ENCODE data around the gene CCDC85B. TPM values are rescaled to one million over a fixed set of nuclear protein-coding genes. Genes with fewer than 3 reads are reported as not detected.

Gene CCDC85B
- total RNA-seq, 2 donors from 2014 or later = 11.2 to 16.3 TPM

DNA sequence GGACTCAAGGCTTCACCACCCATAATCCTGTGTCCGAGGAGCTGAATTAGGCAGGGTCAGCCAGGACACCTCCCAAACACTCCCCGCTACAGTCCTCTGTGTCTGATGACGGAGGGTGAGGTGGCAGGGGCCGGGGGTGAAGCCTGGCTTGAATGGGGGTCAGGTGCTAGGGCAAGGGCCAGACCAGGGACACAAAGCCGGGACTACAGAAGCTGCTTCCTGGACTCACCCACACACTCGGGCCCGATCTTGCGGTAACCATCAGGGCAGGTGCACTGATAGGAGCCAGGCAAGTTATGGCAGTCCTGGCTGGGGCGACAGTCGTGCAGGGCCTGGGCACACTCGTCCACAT lies 20.2 kb upstream of the CCDC85B start:
- Histone ChIP-seq H3K4me1 (no peaks in the 10 kb centered on the region), H3K9me3 (no peaks in the 10 kb centered on the region), H3K9ac (ENCODE audit: low read depth in 2 of 2, low read length in 2 of 2) (peak overlapping the region in 1 of 2 donors; percentile 19), H3K27ac (no peak overlapping the region), H3K27me3 (no peaks in the 10 kb centered on the region), H3K4me3 (no peak overlapping the region), H3K36me3 (no peaks in the 10 kb centered on the region)
- intact Hi-C loops (cut with DNase I) = no loop called here
- no peak for DNase-seq
- TF ChIP-seq, protein P1, sequence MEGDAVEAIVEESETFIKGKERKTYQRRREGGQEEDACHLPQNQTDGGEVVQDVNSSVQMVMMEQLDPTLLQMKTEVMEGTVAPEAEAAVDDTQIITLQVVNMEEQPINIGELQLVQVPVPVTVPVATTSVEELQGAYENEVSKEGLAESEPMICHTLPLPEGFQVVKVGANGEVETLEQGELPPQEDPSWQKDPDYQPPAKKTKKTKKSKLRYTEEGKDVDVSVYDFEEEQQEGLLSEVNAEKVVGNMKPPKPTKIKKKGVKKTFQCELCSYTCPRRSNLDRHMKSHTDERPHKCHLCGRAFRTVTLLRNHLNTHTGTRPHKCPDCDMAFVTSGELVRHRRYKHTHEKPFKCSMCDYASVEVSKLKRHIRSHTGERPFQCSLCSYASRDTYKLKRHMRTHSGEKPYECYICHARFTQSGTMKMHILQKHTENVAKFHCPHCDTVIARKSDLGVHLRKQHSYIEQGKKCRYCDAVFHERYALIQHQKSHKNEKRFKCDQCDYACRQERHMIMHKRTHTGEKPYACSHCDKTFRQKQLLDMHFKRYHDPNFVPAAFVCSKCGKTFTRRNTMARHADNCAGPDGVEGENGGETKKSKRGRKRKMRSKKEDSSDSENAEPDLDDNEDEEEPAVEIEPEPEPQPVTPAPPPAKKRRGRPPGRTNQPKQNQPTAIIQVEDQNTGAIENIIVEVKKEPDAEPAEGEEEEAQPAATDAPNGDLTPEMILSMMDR (IDR thresholded peaks at IDR 0.05) = no peak

DNA sequence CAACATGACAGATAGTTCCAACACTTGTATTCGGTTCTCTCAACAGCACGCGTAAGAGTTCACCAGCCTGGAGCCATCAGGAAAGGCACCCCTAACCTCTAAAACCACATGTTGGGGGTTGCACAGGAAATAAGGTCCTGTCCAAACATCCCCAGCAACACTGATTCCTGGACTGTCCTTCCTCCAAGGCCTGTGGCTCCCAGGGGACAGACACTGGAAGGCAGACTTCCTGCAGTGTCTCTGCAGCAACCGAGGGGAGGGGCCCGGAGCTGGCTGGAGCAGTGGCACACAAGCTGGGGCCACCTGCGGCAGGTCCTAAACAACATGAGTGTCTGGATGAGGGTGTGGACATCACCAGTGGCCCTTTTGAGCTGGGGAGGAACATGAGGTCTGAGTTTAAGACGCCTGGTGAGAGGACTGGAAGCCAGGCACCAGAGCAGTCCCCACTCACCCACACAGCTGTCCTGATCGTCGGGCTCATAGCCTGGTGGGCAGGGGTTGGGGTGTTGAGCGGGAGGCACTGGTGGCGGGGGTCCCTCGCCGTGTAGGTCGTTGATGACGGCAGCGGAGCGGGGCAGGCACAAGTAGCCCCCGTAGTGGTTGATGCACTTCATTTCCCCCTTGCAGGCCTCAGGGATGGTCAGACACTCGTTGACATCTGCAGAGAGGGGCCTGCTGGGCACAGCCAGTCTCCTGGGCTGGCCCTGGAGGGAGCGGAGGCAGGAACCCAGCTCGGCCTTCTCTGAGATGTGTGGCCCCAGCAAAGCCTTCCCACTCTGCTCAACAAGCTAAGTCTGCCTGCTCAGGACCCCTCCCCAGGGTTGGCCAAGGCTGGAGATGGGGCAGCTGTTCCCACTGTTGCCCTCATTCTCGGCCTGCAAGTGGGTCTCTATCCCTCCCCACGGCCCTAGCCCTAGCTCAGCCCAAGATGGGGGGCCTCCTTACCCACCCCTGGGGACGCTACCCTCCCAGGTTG lies 19.5 kb upstream of the CCDC85B start:
- TF ChIP-seq, protein P1 (IDR thresholded peaks at IDR 0.05) = no peak
- Histone ChIP-seq H3K4me3 (no peak overlapping the region), H3K27ac (peak overlapping the region; percentile 67), H3K9me3 (no peaks in the 10 kb centered on the region), H3K4me1 (no peaks in the 10 kb centered on the region), H3K27me3 (no peaks in the 10 kb centered on the region), H3K36me3 (no peaks in the 10 kb centered on the region), H3K9ac (ENCODE audit: low read depth in 2 of 2, low read length in 2 of 2) (peak overlapping the region; percentile 18 to 65)
- no peak for DNase-seq
- intact Hi-C loops (cut with DNase I) = no loop called here

DNA sequence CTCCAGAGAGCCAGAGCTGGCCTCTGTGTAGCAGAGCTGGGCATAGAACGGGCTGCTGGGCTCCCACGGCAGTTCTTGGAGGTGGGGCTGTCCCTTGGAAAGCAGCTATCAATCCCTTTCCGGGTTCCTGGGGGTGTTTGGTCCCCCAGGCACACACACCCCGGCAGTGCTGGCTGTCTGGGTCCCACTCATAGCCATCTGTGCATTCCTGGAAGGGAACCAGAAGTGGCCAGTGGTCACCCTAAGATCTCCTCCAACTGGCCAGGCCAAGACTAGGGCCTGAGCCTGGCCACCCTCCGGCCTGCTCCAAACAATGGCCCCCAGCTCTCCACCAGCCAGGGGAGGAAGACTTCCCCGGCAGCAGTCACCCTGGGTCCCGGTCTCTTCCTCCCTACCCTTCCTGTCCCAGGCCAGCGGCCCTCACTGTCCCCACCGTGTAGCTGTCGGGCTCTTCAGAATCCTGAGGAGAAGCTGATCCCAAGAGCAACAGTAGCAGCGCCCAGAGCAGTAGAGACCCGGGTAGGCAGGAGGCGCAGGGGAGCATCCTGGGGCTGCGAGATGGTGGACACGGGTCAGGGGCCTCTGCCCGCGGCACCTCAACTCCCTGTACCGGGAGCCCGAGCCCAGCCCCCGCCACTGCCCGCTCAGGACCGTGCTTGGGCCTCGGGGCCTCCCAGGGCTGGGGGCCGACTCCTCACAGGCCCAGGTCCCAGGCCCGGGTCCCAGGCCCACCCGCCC lies 18.5 kb upstream of the CCDC85B start:
- no peaks in the 10 kb centered on the region for H3K36me3 ChIP-seq
- no peak for DNase-seq
- intact Hi-C loops (cut with DNase I) = no loop called here
- peak overlapping the region; percentile 67 for H3K27ac ChIP-seq
- TF ChIP-seq, protein P1 (IDR thresholded peaks at IDR 0.05) = no peak
- peak overlapping the region; percentile 33 for H3K4me3 ChIP-seq
- no peaks in the 10 kb centered on the region for H3K9me3 ChIP-seq
- no peaks in the 10 kb centered on the region for H3K27me3 ChIP-seq
- H3K9ac ChIP-seq (ENCODE audit: low read depth in 2 of 2, low read length in 2 of 2) = peak overlapping the region; percentile 65 to 75
- no peaks in the 10 kb centered on the region for H3K4me1 ChIP-seq

DNA sequence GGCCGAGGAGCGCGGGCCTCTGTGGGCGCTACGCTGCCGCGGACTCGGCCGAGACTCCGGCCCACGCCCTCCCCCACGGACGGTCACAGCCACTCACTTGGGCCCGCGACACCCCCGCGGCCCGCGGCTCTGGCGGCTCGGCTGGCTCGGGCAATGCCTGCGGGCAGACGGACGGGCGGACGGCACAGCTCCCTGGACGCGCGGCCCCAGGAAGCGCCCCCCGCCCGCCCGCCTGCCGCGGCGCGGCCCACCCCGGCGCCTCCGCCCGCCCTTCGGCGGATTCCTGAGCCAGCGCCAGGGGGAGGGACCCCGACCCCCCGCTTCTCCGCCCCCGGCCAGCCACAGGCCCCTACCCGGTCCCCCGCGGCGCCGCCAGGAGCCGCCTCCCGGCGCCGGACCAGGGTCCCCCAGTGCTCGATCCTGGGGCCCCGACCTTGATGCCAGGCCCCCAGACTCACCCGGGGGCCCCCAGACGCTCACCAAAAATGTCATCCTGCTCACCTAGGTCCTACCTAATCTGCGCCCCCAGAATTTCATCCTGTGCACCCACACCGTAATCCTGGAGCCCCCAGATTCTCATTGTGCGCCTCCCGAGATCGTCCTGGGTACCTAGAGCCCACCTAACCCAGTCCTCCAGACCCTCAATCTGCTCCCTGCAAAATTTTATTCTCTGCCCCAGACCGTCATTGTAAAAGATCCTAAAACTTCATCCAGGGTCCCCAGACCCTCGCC lies 17.7 kb upstream of the CCDC85B start, which contains the start of gene EFEMP2:
TSS of gene EFEMP2 (minus strand) at position 215 of the 732 bp plus-strand sequence. CDS start 446 bp downstream, outside the sequence.
- Histone ChIP-seq H3K27ac (peak within 1 kb of the TSS; percentile 67), H3K36me3 (no peaks in the 10 kb centered on the region), H3K4me3 (peak within 1 kb of the TSS; percentile 33), H3K9ac (ENCODE audit: low read depth in 2 of 2, low read length in 2 of 2) (peak within 1 kb of the TSS; percentile 75 to 88), H3K4me1 (no peaks in the 10 kb centered on the region), H3K9me3 (no peaks in the 10 kb centered on the region), H3K27me3 (no peaks in the 10 kb centered on the region)
- intact Hi-C loops (cut with DNase I) = no loop called here
- TF ChIP-seq, protein P1 (IDR thresholded peaks at IDR 0.05) = no peak
- DNase-seq = no peak

All from colonic mucosa (tissue), 4 donors.